OCI-LY7 (cell line): ENCODE measurements around the gene NTRK3. TPM values are rescaled to one million over a fixed set of nuclear protein-coding genes. Genes with fewer than 3 reads are reported as not detected.
A peak's percentile ranks its signal among the peaks of the same experiment; 100 is the strongest.

ENCODE experiments used
- Bru-seq: library from RNA; stranded (reverse); fragments of 400-500 nt; gene quantifications from one replicate; lab custom pipeline; 2021; lab: Mats Ljungman, UMichigan
- BruChase-seq, 2 experiments: library from RNA; stranded (reverse); fragments of 400-500 nt; gene quantifications; one replicate each; lab custom pipeline; 2021; lab: Mats Ljungman, UMichigan
- BruUV-seq: library from RNA; stranded (reverse); fragments of 400-500 nt; replicated peaks from 2 replicates; lab custom pipeline; 2021; lab: Mats Ljungman, UMichigan
- CTCF ChIA-PET: fragments of 300-600 bp; sonication (Branson Sonifier 250); formaldehyde crosslinking; loops from one replicate; lab custom pipeline; 2022; ENCODE audit warnings: antibody characterized with exemption; ENCODE audit not compliant: unreplicated experiment; lab: Charles Lee
- POLR2A ChIA-PET: fragments of 300-600 bp; sonication (Branson Sonifier 250); formaldehyde crosslinking; loops from one replicate; lab custom pipeline; 2022; ENCODE audit warnings: antibody characterized with exemption; lab: Charles Lee
- DNase-seq: peaks from one replicate; pipeline ENCODE4 v3.0.0-alpha.2; 2015; ENCODE audit warnings: low spot score
- H2AFZ ChIP-seq: fragments of 200-600 bp; sonication (generic), shearing (Covaris generic); 2 replicates; pipeline ENCODE4 v1.6.1; 2014; ENCODE audit warnings: mild to moderate bottlenecking, antibody characterized with exemption, low read length, moderate library complexity
- H3K27ac ChIP-seq: fragments of 200-600 bp; sonication (generic); 2 replicates; pipeline ENCODE4 v1.5.1; 2014; ENCODE audit warnings: mixed run types, low read depth, mild to moderate bottlenecking, moderate library complexity, low read length, inconsistent platforms; ENCODE audit not compliant: poor library complexity, severe bottlenecking
- H3K36me3 ChIP-seq: fragments of 200-600 bp; sonication (generic); 2 replicates; pipeline ENCODE4 v1.6.1; 2014; ENCODE audit warnings: mild to moderate bottlenecking, antibody characterized with exemption, low read length, moderate library complexity, mixed read lengths; ENCODE audit not compliant: insufficient read depth
- H3K4me1 ChIP-seq: fragments of 200-600 bp; sonication (generic); 2 replicates; pipeline ENCODE4 v1.5.1; 2014; ENCODE audit warnings: mild to moderate bottlenecking, low read length; ENCODE audit not compliant: insufficient read depth, poor library complexity, severe bottlenecking
- H3K4me2 ChIP-seq: fragments of 200-600 bp; sonication (generic); 2 replicates; pipeline ENCODE4 v1.6.1; 2014; ENCODE audit warnings: mild to moderate bottlenecking, low read length
- H3K4me3 ChIP-seq: fragments of 200-600 bp; sonication (generic); 2 replicates; pipeline ENCODE4 v1.5.1; 2014; ENCODE audit warnings: mild to moderate bottlenecking, low read depth, low read length; ENCODE audit not compliant: poor library complexity, severe bottlenecking
- H3K79me2 ChIP-seq: fragments of 200-600 bp; sonication (generic); 2 replicates; pipeline ENCODE4 v1.6.1; 2016; ENCODE audit warnings: low read depth, mild to moderate bottlenecking, low read length, moderate library complexity, mixed read lengths; ENCODE audit not compliant: insufficient read depth
- H3K9me2 ChIP-seq: fragments of 200-600 bp; sonication (generic); 2 replicates; pipeline ENCODE4 v1.6.1; 2016; ENCODE audit warnings: mild to moderate bottlenecking, low read length, mixed read lengths; ENCODE audit not compliant: insufficient read depth
- H3K9me3 ChIP-seq: fragments of 200-600 bp; sonication (generic); 2 replicates; pipeline ENCODE4 v1.6.1; 2014; ENCODE audit warnings: mild to moderate bottlenecking, mixed run types, low read length, mixed read lengths
- H4K20me1 ChIP-seq: fragments of 200-600 bp; sonication (generic); 2 replicates; pipeline ENCODE4 v1.6.1; 2014; ENCODE audit warnings: mild to moderate bottlenecking, antibody characterized with exemption, low read length, moderate library complexity, mixed read lengths; ENCODE audit not compliant: insufficient read depth
- CTCF ChIP-seq: fragments of 200-600 bp; sonication (generic); conservative IDR thresholded peaks from 2 replicates; pipeline ENCODE4 v1.5.1; 2014; ENCODE audit warnings: mild to moderate bottlenecking, antibody characterized with exemption, low read length, moderate library complexity, mixed read lengths
- EZH2phosphoT487 ChIP-seq: fragments of 200-600 bp; sonication (generic); IDR thresholded peaks from 2 replicates; pipeline ENCODE4 v1.6.1; 2018; ENCODE audit warnings: low read depth, borderline replicate concordance, mild to moderate bottlenecking, mixed run types, antibody characterized with exemption, low read length, moderate library complexity, mixed read lengths
- intact Hi-C: fragments of 100-400 bp; cut with micrococcal nuclease; formaldehyde crosslinking; loops from one replicate; pipeline ENCODE4 v1.10.0; 2022; ENCODE audit not compliant: unreplicated experiment
- long read RNA-seq: library from polyadenylated mRNA; stranded (forward); transcript quantifications from one replicate; pipeline ENCODE4 v2.0.0, GENCODE V29; 2022
- total RNA-seq, 2 experiments: library from RNA; depleted of rRNA in 1 of 2; stranded (reverse); fragments of >200 nt in 1 of 2; shearing (Covaris generic) in 1 of 2; gene quantifications; 2 replicates each; pipeline ENCODE4 v1.2.3, GENCODE V29; 2014 to 2022

NTRK3 gene
- total RNA-seq (2014; rRNA removed; shearing (Covaris generic)) (0.50 and 0.80 TPM in 2 replicates), total RNA-seq (2022) (2.5 and 2.9 TPM in 2 replicates), Bru-seq, nascent RNA (percentile 23 among the genes with signal in this experiment), BruChase-seq, experiment 1, labeled RNA remaining after a 6-hour chase (percentile 24 among the genes with signal in this experiment), BruChase-seq, experiment 2, labeled RNA remaining after a 2-hour chase (percentile 24 among the genes with signal in this experiment)
- long read RNA-seq, partial matches to known transcripts, result 0 of 3 reads
- long read RNA-seq, other reads (novel, unspliced or antisense), result 3 of 3 reads

GRCh38 chr15:88256279-88257230 lies at the start of gene NTRK3:
Gene NTRK3 (minus strand): TSS chr15:88256739. CDS start chr15:88256153, 586 bp downstream.
- H3K4me1 ChIP-seq, result peaks cover 7% of the 10 kb centered on the region
- no peaks in the 10 kb centered on the region for H3K9me2 ChIP-seq
- no peaks in the 10 kb centered on the region for H4K20me1 ChIP-seq
- H3K36me3 ChIP-seq, result no peaks in the 10 kb centered on the region
- DNase-seq, result peak; percentile 42
- BruUV-seq, result no TSS peak
- H3K27ac ChIP-seq, result no peak within 1 kb of the TSS
- ChIA-PET CTCF (no interaction called here), POLR2A (interaction anchor here (1.3 to 1.8 kb wide), 2 partner anchors 144 to 145 kb away, joined by 3 to 10 read pairs; no protein-coding TSS in a partner anchor)
- H3K79me2 ChIP-seq, result no peaks in the 10 kb centered on the region
- H3K4me2 ChIP-seq, result peak within 1 kb of the TSS; percentile 74
- no peaks in the 10 kb centered on the region for H3K9me3 ChIP-seq
- peak within 1 kb of the TSS; percentile 71 for H3K4me3 ChIP-seq
- no peak for TF ChIP-seq EZH2phosphoT487
- no peak for TF ChIP-seq CTCF
- intact Hi-C loops, result no loop called here
- H2AFZ ChIP-seq, result peak within 1 kb of the TSS; percentile 72

- no peak overlapping the region for H3K4me3 ChIP-seq
- H2AFZ ChIP-seq, result no peak overlapping the region
- no peaks in the 10 kb centered on the region for H4K20me1 ChIP-seq
- no peak for DNase-seq
- intact Hi-C loops, result no loop called here
- BruUV-seq, result no TSS peak
- no peaks in the 10 kb centered on the region for H3K79me2 ChIP-seq
- TF ChIP-seq CTCF (no peak), EZH2phosphoT487 (no peak)
- no peak overlapping the region for H3K27ac ChIP-seq
- no peaks in the 10 kb centered on the region for H3K9me3 ChIP-seq
- POLR2A ChIA-PET, result no interaction called here
- H3K9me2 ChIP-seq, result no peaks in the 10 kb centered on the region
- CTCF ChIA-PET, result no interaction called here
- no peak overlapping the region for H3K4me2 ChIP-seq
- no peaks in the 10 kb centered on the region for H3K36me3 ChIP-seq
- H3K4me1 ChIP-seq, result no peaks in the 10 kb centered on the region
Measured at GRCh38 chr15:88303395-88303794, 46.9 kb upstream of the NTRK3 start.
